Measurements from ENCODE around the gene KCNIP3.

The KCNIP3 gene

DNA sequence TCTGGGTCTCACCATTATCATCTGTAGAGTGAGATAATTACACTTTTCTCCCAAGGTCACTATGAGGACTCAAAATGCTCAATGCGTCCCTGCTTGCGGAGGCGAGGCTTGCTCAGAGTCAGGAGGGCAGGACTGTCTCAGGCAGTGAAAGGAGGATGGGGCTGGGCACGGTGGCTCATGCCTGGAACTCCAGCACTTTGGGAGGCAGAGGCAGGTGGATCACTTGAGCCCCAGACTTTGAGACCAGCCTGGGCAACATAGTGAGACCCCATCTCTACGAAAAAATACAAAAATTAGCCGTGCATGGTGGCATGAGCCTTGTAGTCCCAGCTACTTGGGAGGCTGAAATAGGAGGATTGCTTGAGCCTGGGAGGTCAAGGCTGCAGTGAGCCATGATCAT lies 1.8 kb upstream of the KCNIP3 start:
- Histone ChIP-seq H3K4me3 (ENCODE audit: low read depth in 1 of 5, low read length in 5 of 5) (no peak overlapping the region), H3K27ac (ENCODE audit: low read depth, low read length) (no peak overlapping the region), H3K9ac (ENCODE audit: low read length in 5 of 5) (no peak overlapping the region), H3K4me1 (ENCODE audit: control insufficient read depth in 5 of 5, insufficient read depth in 5 of 5, low read length in 5 of 5) (no peaks in the 10 kb centered on the region), H3K27me3 (ENCODE audit: control insufficient read depth in 5 of 5, insufficient read depth in 4 of 5, low read length in 5 of 5) (peaks cover 5 to 31% (median 17%) of the 10 kb centered on the region in 5 donors), H3K36me3 (ENCODE audit: control insufficient read depth in 5 of 5, insufficient read depth in 5 of 5, low read length in 5 of 5) (no peaks in the 10 kb centered on the region), H3K9me3 (ENCODE audit: control insufficient read depth in 5 of 5, low read length in 5 of 5) (peaks cover 0 to 25% (median 13%) of the 10 kb centered on the region in 5 donors)

- peaks cover 9 to 36% (median 23%) of the 10 kb centered on the region in 5 donors for H3K27me3 ChIP-seq (ENCODE audit: control insufficient read depth in 5 of 5, insufficient read depth in 4 of 5, low read length in 5 of 5)
- H3K4me3 ChIP-seq (ENCODE audit: low read depth in 1 of 5, low read length in 5 of 5) = no peak overlapping the region
- H3K9me3 ChIP-seq (ENCODE audit: control insufficient read depth in 5 of 5, low read length in 5 of 5) = peaks cover 0 to 19% (median 7%) of the 10 kb centered on the region in 5 donors
- H3K9ac ChIP-seq (ENCODE audit: low read length in 5 of 5) = no peak overlapping the region
- H3K27ac ChIP-seq (ENCODE audit: low read depth, low read length) = no peak overlapping the region
- H3K4me1 ChIP-seq (ENCODE audit: control insufficient read depth in 5 of 5, insufficient read depth in 5 of 5, low read length in 5 of 5) = no peaks in the 10 kb centered on the region
- no peaks in the 10 kb centered on the region for H3K36me3 ChIP-seq (ENCODE audit: control insufficient read depth in 5 of 5, insufficient read depth in 5 of 5, low read length in 5 of 5)
Measured at GRCh38 chr2:95296011-95296410, 1.1 kb upstream of the KCNIP3 start.

DNA sequence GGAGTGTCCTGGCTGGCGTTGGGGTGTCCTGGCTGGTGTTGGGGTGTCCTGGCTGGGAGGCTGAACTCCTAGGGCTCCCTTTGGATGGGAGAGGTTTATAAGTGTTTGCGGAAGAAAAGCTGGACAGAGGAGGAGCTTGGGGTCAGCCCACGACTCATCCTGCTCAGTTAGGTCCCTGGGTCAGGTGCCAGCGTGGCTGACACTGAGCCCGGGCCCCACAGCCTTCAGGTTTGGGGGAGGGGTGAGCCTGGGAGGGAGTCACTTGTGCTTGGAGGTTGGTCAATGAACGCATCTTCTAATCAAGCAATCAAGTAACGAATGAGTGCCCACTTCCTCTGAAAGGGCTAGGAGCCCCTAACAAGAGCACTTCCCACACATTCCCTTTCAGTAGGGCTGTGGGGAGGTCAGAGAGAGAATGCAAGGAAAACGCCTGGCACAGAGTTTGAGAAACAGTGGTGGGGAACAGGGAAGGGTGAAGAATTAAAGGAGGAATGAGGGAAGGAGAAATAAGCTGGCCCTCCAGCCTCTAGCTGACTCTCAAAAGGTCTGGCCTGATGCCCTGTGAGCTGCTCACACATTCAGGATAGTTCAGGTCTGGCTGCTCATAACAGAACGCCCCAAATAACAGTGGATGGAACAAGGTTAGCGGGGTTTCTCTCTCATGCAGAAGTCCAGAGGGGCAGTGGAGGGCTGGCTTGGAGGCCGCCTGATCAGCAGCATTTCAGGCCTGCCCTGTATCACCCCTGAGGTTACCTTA lies 670 bp downstream of the KCNIP3 start:
- no peaks in the 10 kb centered on the region for H3K4me1 ChIP-seq (ENCODE audit: control insufficient read depth in 5 of 5, insufficient read depth in 5 of 5, low read length in 5 of 5)
- H3K9me3 ChIP-seq (ENCODE audit: control insufficient read depth in 5 of 5, low read length in 5 of 5) = peaks cover 0 to 2% (median 0%) of the 10 kb centered on the region in 5 donors
- H3K27me3 ChIP-seq (ENCODE audit: control insufficient read depth in 5 of 5, insufficient read depth in 4 of 5, low read length in 5 of 5) = peaks cover 9 to 49% (median 34%) of the 10 kb centered on the region in 5 donors
- H3K4me3 ChIP-seq (ENCODE audit: low read depth in 1 of 5, low read length in 5 of 5) = no peak overlapping the region
- no peak overlapping the region for H3K27ac ChIP-seq (ENCODE audit: low read depth, low read length)
- no peak overlapping the region for H3K9ac ChIP-seq (ENCODE audit: low read length in 5 of 5)
- H3K36me3 ChIP-seq (ENCODE audit: control insufficient read depth in 5 of 5, insufficient read depth in 5 of 5, low read length in 5 of 5) = no peaks in the 10 kb centered on the region

GRCh38 chr2:95298486-95299111 lies 1.5 kb downstream of the KCNIP3 start:
- Histone ChIP-seq H3K4me3 (ENCODE audit: low read depth in 1 of 5, low read length in 5 of 5) (no peak overlapping the region), H3K9me3 (ENCODE audit: control insufficient read depth in 5 of 5, low read length in 5 of 5) (no peaks in the 10 kb centered on the region), H3K36me3 (ENCODE audit: control insufficient read depth in 5 of 5, insufficient read depth in 5 of 5, low read length in 5 of 5) (no peaks in the 10 kb centered on the region), H3K4me1 (ENCODE audit: control insufficient read depth in 5 of 5, insufficient read depth in 5 of 5, low read length in 5 of 5) (no peaks in the 10 kb centered on the region), H3K27me3 (ENCODE audit: control insufficient read depth in 5 of 5, insufficient read depth in 4 of 5, low read length in 5 of 5) (peaks cover 9 to 54% (median 39%) of the 10 kb centered on the region in 5 donors), H3K27ac (ENCODE audit: low read depth, low read length) (no peak overlapping the region), H3K9ac (ENCODE audit: low read length in 5 of 5) (no peak overlapping the region)

GRCh38 chr2:95299961-95300360 lies 2.8 kb downstream of the KCNIP3 start:
- Histone ChIP-seq H3K4me1 (ENCODE audit: control insufficient read depth in 5 of 5, insufficient read depth in 5 of 5, low read length in 5 of 5) (no peaks in the 10 kb centered on the region), H3K27me3 (ENCODE audit: control insufficient read depth in 5 of 5, insufficient read depth in 4 of 5, low read length in 5 of 5) (peaks cover 9 to 54% (median 39%) of the 10 kb centered on the region in 5 donors), H3K27ac (ENCODE audit: low read depth, low read length) (no peak overlapping the region), H3K9me3 (ENCODE audit: control insufficient read depth in 5 of 5, low read length in 5 of 5) (no peaks in the 10 kb centered on the region), H3K4me3 (ENCODE audit: low read depth in 1 of 5, low read length in 5 of 5) (no peak overlapping the region), H3K36me3 (ENCODE audit: control insufficient read depth in 5 of 5, insufficient read depth in 5 of 5, low read length in 5 of 5) (no peaks in the 10 kb centered on the region), H3K9ac (ENCODE audit: low read length in 5 of 5) (no peak overlapping the region)

- H3K9ac ChIP-seq (ENCODE audit: low read length in 5 of 5) = no peak overlapping the region
- H3K27ac ChIP-seq (ENCODE audit: low read depth, low read length) = no peak overlapping the region
Measured at GRCh38 chr2:95300450-95300849, 3.3 kb downstream of the KCNIP3 start.

GRCh38 chr2:95301186-95301585 lies 4.0 kb downstream of the KCNIP3 start:
- Histone ChIP-seq H3K9ac (ENCODE audit: low read length in 5 of 5) (no peak overlapping the region), H3K27ac (ENCODE audit: low read depth, low read length) (no peak overlapping the region), H3K9me3 (ENCODE audit: control insufficient read depth in 5 of 5, low read length in 5 of 5) (no peaks in the 10 kb centered on the region), H3K4me1 (ENCODE audit: control insufficient read depth in 5 of 5, insufficient read depth in 5 of 5, low read length in 5 of 5) (no peaks in the 10 kb centered on the region), H3K36me3 (ENCODE audit: control insufficient read depth in 5 of 5, insufficient read depth in 5 of 5, low read length in 5 of 5) (no peaks in the 10 kb centered on the region), H3K4me3 (ENCODE audit: low read depth in 1 of 5, low read length in 5 of 5) (no peak overlapping the region), H3K27me3 (ENCODE audit: control insufficient read depth in 5 of 5, insufficient read depth in 4 of 5, low read length in 5 of 5) (peaks cover 9 to 54% (median 38%) of the 10 kb centered on the region in 5 donors)

More at GRCh38 chr2:95300450-95300849, 3.3 kb downstream of the KCNIP3 start:
- Histone ChIP-seq H3K4me3 (ENCODE audit: low read depth in 1 of 5, low read length in 5 of 5) (no peak overlapping the region), H3K9me3 (ENCODE audit: control insufficient read depth in 5 of 5, low read length in 5 of 5) (no peaks in the 10 kb centered on the region), H3K4me1 (ENCODE audit: control insufficient read depth in 5 of 5, insufficient read depth in 5 of 5, low read length in 5 of 5) (no peaks in the 10 kb centered on the region), H3K27me3 (ENCODE audit: control insufficient read depth in 5 of 5, insufficient read depth in 4 of 5, low read length in 5 of 5) (peaks cover 9 to 54% (median 39%) of the 10 kb centered on the region in 5 donors), H3K36me3 (ENCODE audit: control insufficient read depth in 5 of 5, insufficient read depth in 5 of 5, low read length in 5 of 5) (no peaks in the 10 kb centered on the region)

GRCh38 chr2:95301876-95302641 lies 4.9 kb downstream of the KCNIP3 start:
- no peaks in the 10 kb centered on the region for H3K4me1 ChIP-seq (ENCODE audit: control insufficient read depth in 5 of 5, insufficient read depth in 5 of 5, low read length in 5 of 5)
- H3K36me3 ChIP-seq (ENCODE audit: control insufficient read depth in 5 of 5, insufficient read depth in 5 of 5, low read length in 5 of 5) = no peaks in the 10 kb centered on the region
- H3K27me3 ChIP-seq (ENCODE audit: control insufficient read depth in 5 of 5, insufficient read depth in 4 of 5, low read length in 5 of 5) = peaks cover 4 to 49% (median 34%) of the 10 kb centered on the region in 5 donors
- H3K9ac ChIP-seq (ENCODE audit: low read length in 5 of 5) = no peak overlapping the region
- no peak overlapping the region for H3K4me3 ChIP-seq (ENCODE audit: low read depth in 1 of 5, low read length in 5 of 5)
- H3K9me3 ChIP-seq (ENCODE audit: control insufficient read depth in 5 of 5, low read length in 5 of 5) = no peaks in the 10 kb centered on the region
- H3K27ac ChIP-seq (ENCODE audit: low read depth, low read length) = no peak overlapping the region

DNA sequence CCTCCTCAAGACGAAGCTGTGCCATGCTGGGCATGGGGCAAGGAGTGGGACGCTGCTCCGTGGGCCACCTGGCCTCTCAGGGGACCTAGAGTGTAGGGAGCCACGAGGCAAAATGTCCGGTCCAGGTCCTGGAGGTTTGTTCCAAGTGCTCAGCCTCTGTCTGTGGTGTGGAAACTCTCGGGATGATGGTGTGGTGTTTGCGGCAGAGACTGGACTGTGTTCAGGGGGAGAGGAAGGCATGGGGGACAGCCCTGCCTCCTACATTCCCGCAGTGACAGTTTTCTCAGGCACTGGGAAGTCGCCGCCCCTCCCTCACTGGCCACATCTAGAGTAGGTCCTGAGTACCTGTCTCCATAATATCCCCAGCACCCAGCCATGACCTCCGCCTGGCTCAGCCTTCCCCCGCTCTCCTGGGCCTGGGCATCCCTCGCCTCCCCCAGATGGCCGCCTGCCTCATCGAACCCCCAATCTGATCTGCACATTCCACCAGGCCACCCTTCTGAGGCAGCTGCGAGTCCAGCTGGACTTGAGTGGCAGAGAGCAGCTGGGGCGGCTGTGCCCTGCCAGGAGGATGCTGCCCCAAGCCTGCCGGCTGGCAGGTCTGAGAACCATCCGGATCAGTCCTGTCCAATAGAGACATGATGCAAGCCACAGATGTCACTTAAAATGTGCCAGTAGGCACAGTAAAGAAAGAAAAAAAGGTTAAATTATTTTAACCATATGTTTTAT lies 6.2 kb downstream of the KCNIP3 start:
- Histone ChIP-seq H3K4me1 (ENCODE audit: control insufficient read depth in 5 of 5, insufficient read depth in 5 of 5, low read length in 5 of 5) (no peaks in the 10 kb centered on the region), H3K9me3 (ENCODE audit: control insufficient read depth in 5 of 5, low read length in 5 of 5) (no peaks in the 10 kb centered on the region), H3K4me3 (ENCODE audit: low read depth in 1 of 5, low read length in 5 of 5) (no peak overlapping the region), H3K27me3 (ENCODE audit: control insufficient read depth in 5 of 5, insufficient read depth in 4 of 5, low read length in 5 of 5) (peaks cover 4 to 43% (median 34%) of the 10 kb centered on the region in 5 donors), H3K9ac (ENCODE audit: low read length in 5 of 5) (no peak overlapping the region), H3K27ac (ENCODE audit: low read depth, low read length) (no peak overlapping the region), H3K36me3 (ENCODE audit: control insufficient read depth in 5 of 5, insufficient read depth in 5 of 5, low read length in 5 of 5) (no peaks in the 10 kb centered on the region)

All from subcutaneous abdominal adipose tissue (tissue), 5 donors.